Left lung (tissue), 10 donors: Measurements from ENCODE around the gene GPR3. TPM values are rescaled to one million over a fixed set of nuclear protein-coding genes. Genes with fewer than 3 reads are reported as not detected.

ENCODE experiments used
- ATAC-seq: fragments of 200-7000 bp; cut with Tn5 transposase; one replicate; pipeline ENCODE4 v1.9.1; 2020; ENCODE audit warnings: moderate library complexity
- DNase-seq, 4 donors: peaks; one replicate each; pipeline ENCODE4 v3.0.0-alpha.2; 2013 to 2020
- H3K27ac ChIP-seq, 2 donors: fragments of 200-600 bp; sonication (generic) in 1 of 2; one replicate each; pipeline versions ENCODE4 v1.5.0 to v1.8.0; 2020 to 2021
- H3K27me3 ChIP-seq, 2 donors: fragments of 200-600 bp; sonication (generic) in 1 of 2; one replicate each; pipeline versions ENCODE4 v1.5.0 to v1.8.0; 2020 to 2021
- H3K36me3 ChIP-seq, 2 donors: fragments of 200-600 bp; sonication (generic) in 1 of 2; one replicate each; pipeline versions ENCODE4 v1.5.0 to v1.8.0; 2020 to 2021
- H3K4me1 ChIP-seq, 2 donors: fragments of 200-600 bp; one replicate each; pipeline ENCODE4 v1.8.0; 2021
- H3K4me3 ChIP-seq, 2 donors: fragments of 200-600 bp; sonication (generic) in 1 of 2; one replicate each; pipeline versions ENCODE4 v1.5.0 to v1.8.0; 2020 to 2021; ENCODE audit warnings: mild to moderate bottlenecking in 1 of 2
- H3K9me3 ChIP-seq, 2 donors: fragments of 200-600 bp; sonication (generic) in 1 of 2; one replicate each; pipeline versions ENCODE4 v1.5.0 to v1.8.0; 2020 to 2021
- CTCF ChIP-seq, 2 donors: fragments of 200-600 bp; sonication (generic) in 1 of 2; IDR thresholded peaks; one replicate each; pipeline versions ENCODE4 v1.5.0 to v1.8.0; 2021; ENCODE audit warnings: antibody characterized with exemption in 2 of 2
- intact Hi-C, 2 donors: fragments of 100-400 bp; cut with DNase I; formaldehyde crosslinking; loops; one replicate each; pipeline versions ENCODE4 v1.11.2 to v1.14.2; 2022
- polyA plus RNA-seq, 6 donors: library from polyadenylated mRNA; unstranded; fragments of 120-200 nt; gene quantifications; one replicate each; pipeline ENCODE4 v1.2.1, GENCODE V29; 2013; ENCODE audit not compliant: insufficient read length in 6 of 6
- total RNA-seq, 2 donors: library from RNA; stranded (reverse); fragmentation: NEBNext Ultra II Directional; extraction: Animal tissue kit (Norgen Biotek cat#: 25700); gene quantifications; one replicate each; pipeline ENCODE4 v1.2.1, GENCODE V29; 2021
- donor health status: DM: no; HTN: yes; CAD: no.
- donor health status: DM: no; HTN: no; CAD: no.

The GPR3 gene
- total and polyA plus RNA-seq, 8 donors, result 0.16 to 1.7 (median 0.97) TPM

DNA sequence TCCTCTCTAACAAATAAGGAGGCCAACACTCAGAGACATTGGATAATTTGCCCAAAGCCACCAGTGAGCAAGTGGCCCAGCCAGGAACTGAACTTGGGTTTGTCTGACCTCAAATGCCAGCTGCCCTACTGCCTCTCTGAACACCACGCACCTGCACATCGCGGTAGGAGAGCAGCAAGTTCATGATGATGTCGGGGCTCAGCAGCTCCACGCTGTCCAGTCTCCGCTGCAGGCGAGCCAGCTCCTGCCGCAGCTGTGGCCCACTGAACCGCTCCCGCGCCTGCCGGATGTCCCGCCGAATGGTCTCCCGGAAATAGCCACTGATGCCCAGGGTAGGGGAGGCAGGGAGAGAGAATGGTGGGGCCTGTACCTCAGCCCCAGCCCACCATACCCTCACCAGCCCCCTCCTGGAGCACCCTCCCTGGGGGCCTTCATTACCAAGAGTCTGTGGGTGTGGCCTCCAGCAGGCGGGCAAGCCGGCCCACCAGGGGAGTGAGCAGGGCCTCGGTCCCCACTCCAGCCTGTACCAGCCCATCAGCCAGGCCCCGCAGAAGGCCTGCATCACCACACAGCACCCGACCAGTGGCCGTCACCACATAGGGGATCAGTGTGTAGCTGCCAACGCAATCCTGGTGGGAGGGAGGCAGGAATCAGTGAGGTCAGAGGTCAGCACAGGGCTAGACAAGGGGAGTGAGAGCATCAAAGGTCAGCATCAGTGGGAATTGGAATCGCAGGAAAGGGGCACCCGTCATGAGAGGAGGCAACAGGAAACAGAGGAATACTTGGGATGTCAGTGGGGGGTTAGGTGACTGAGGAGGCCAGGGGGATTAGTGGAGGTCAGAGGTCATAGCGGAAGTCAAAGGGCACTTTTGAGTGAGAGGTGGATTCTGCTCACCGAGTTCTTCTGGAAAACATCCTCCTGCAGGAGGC, 28.4 kb upstream of the GPR3 start:
- DNase-seq, result peak in 1 of 4 donors; percentile 72
- no peak for ATAC-seq
- peaks cover 0 to 60% of the 10 kb centered on the region in 2 donors for H3K36me3 ChIP-seq
- no peaks in the 10 kb centered on the region for H3K9me3 ChIP-seq
- H3K27me3 ChIP-seq, result peaks cover 0 to 7% of the 10 kb centered on the region in 2 donors
- H3K4me1 ChIP-seq, result peaks cover 23 to 56% of the 10 kb centered on the region in 2 donors
- H3K4me3 ChIP-seq, result no peak overlapping the region
- no peak for TF ChIP-seq CTCF (IDR thresholded peaks at IDR 0.05)
- intact Hi-C loops, result no loop called here
- no peak overlapping the region for H3K27ac ChIP-seq

GRCh38 chr1:27364696-27365371, 27.6 kb upstream of the GPR3 start:
- H3K27ac ChIP-seq, result peak overlapping the region; percentile 91 to 98
- TF ChIP-seq CTCF (IDR thresholded peaks at IDR 0.05), result no peak
- peaks cover 0 to 7% of the 10 kb centered on the region in 2 donors for H3K27me3 ChIP-seq
- peak overlapping the region; percentile 24 to 74 for H3K4me3 ChIP-seq
- H3K36me3 ChIP-seq, result peaks cover 0 to 52% of the 10 kb centered on the region in 2 donors
- intact Hi-C loops, result no loop called here
- H3K9me3 ChIP-seq, result no peaks in the 10 kb centered on the region
- ATAC-seq (no peak), DNase-seq (no peak)
- peaks cover 23 to 62% of the 10 kb centered on the region in 2 donors for H3K4me1 ChIP-seq

GRCh38 chr1:27365372-27366112, 26.9 kb upstream of the GPR3 start:
- H3K27ac ChIP-seq, result peak overlapping the region; percentile 91 to 98
- ATAC-seq (peak; percentile 82), DNase-seq (peak; percentile 87 to 94 (median 92))
- H3K36me3 ChIP-seq, result peaks cover 0 to 45% of the 10 kb centered on the region in 2 donors
- peak overlapping the region; percentile 67 to 74 for H3K4me3 ChIP-seq
- peaks cover 23 to 63% of the 10 kb centered on the region in 2 donors for H3K4me1 ChIP-seq
- H3K9me3 ChIP-seq, result no peaks in the 10 kb centered on the region
- H3K27me3 ChIP-seq, result peaks cover 0 to 7% of the 10 kb centered on the region in 2 donors
- TF ChIP-seq CTCF (IDR thresholded peaks at IDR 0.05), result no peak
- intact Hi-C loops, result no loop called here

DNA sequence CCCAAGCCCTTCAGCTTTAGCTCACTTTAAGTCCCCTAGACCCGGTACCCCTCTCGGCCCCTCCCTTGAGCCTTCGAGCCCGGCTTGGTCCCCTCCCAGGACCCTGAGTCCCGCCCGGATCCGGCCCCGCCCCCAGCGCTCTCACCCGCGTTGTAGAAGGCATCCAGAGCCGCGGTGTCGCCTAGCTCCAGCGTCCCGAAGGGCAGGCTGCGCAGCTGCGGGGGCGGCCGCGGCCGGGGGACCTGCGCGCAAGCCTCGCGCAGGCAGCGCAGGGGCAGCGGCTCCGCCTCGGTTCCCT, 26.4 kb upstream of the GPR3 start:
- peaks cover 23 to 58% of the 10 kb centered on the region in 2 donors for H3K4me1 ChIP-seq
- H3K9me3 ChIP-seq, result no peaks in the 10 kb centered on the region
- peak overlapping the region; percentile 67 to 74 for H3K4me3 ChIP-seq
- intact Hi-C loops, result no loop called here
- DNase-seq, result peak; percentile 77 to 96 (median 88)
- peaks cover 0 to 39% of the 10 kb centered on the region in 2 donors for H3K36me3 ChIP-seq
- peak overlapping the region; percentile 91 to 98 for H3K27ac ChIP-seq
- TF ChIP-seq CTCF (IDR thresholded peaks at IDR 0.05), result no peak
- H3K27me3 ChIP-seq, result peaks cover 0 to 7% of the 10 kb centered on the region in 2 donors
- peak; percentile 67 for ATAC-seq
